ENCODE data around the gene CEBPG.

GRCh38 chr19:33349319-33350289 lies 23.9 kb upstream of the CEBPG start:
- TF ChIP-seq POLR2A (IDR thresholded peaks at IDR 0.05), result no peak
- no peak for TF ChIP-seq CTCF (IDR thresholded peaks at IDR 0.05)
- TF ChIP-seq POLR2AphosphoS5 (IDR thresholded peaks at IDR 0.05), result no peak
